Activated T-helper 2 cell treated with anti-CD3 and anti-CD28 coated beads, Interferon-gamma antibody, Interleukin-2, Interleukin-4, amounts not matched to agents 10 μg/mL and 5 μg/mL and 100 μg/mL, durations not matched to agents 14 hours and 24 hours and 36 hours (primary cell): ENCODE measurements around the gene ZNF221. TPM values are rescaled to one million over a fixed set of nuclear protein-coding genes. Genes with fewer than 3 reads are reported as not detected.
A peak's percentile ranks its signal among the peaks of the same experiment; 100 is the strongest.

Experiments
- DNase-seq: peaks from one replicate; pipeline ENCODE4 v3.0.0; 2021; ENCODE audit warnings: low spot score
- H3K27ac Mint-ChIP-seq: one replicate; pipeline ENCODE4 v1.8.0; 2021; ENCODE audit warnings: mixed read lengths
- H3K27me3 Mint-ChIP-seq: one replicate; pipeline ENCODE4 v1.8.0; 2021; ENCODE audit warnings: low read depth, mixed read lengths
- H3K36me3 Mint-ChIP-seq: one replicate; pipeline ENCODE4 v1.8.0; 2021; ENCODE audit warnings: low read depth, mixed read lengths
- H3K4me1 Mint-ChIP-seq: one replicate; pipeline ENCODE4 v1.8.0; 2021; ENCODE audit warnings: low read depth, mixed read lengths
- H3K4me3 Mint-ChIP-seq: one replicate; pipeline ENCODE4 v1.8.0; 2021; ENCODE audit warnings: low read depth, mild to moderate bottlenecking, moderate library complexity, mixed read lengths
- H3K9me3 Mint-ChIP-seq: one replicate; pipeline ENCODE4 v1.8.0; 2021; ENCODE audit warnings: mixed read lengths
- intact Hi-C: fragments of 100-400 bp; cut with micrococcal nuclease; formaldehyde crosslinking; loops from one replicate; pipeline ENCODE4 v1.15.1; 2023
- total RNA-seq: library from RNA; stranded (reverse); gene quantifications from 2 replicates; pipeline ENCODE4 v1.2.3, GENCODE V29; 2022

The ZNF221 gene
- total RNA-seq, 1 donor from 2014 or later: 1.4 TPM

- peak within 1 kb of the TSS; percentile 90 for H3K27ac Mint-ChIP-seq
These were observed 33.1 kb downstream of the ZNF221 start, which contains the start of gene ZNF155 for GRCh38 chr19:43983912-43984686. TSS of gene ZNF155 (plus strand) at chr19:43984188. CDS start at chr19:43988544, 4,356 bp downstream.

GRCh38 chr19:43984687-43985000 is 33.6 kb downstream of the ZNF221 start:
- intact Hi-C loops: loop anchor here (1.0 to 5.0 kb wide), 3 partner anchors 18 to 88 kb away; partner anchors contain the start of genes ZNF230, ZNF284 and ZNF45

More at GRCh38 chr19:43983912-43984686, 33.1 kb downstream of the ZNF221 start, which contains the start of gene ZNF155:
- H3K4me3 Mint-ChIP-seq: peak within 1 kb of the TSS; percentile 95
- H3K9me3 Mint-ChIP-seq: peaks cover 41% of the 10 kb centered on the region
- H3K4me1 Mint-ChIP-seq: peaks cover 9% of the 10 kb centered on the region
- DNase-seq: peak; percentile 59
- intact Hi-C loops: loop anchor here (1.0 to 5.0 kb wide), 3 partner anchors 18 to 88 kb away; partner anchors contain the start of genes ZNF230, ZNF284 and ZNF45
- H3K36me3 Mint-ChIP-seq: peaks cover 21% of the 10 kb centered on the region
- H3K27me3 Mint-ChIP-seq: no peaks in the 10 kb centered on the region

GRCh38 chr19:43997631-43998290 is 46.7 kb downstream of the ZNF221 start:
- intact Hi-C loops: no loop called here
- no peak overlapping the region for H3K4me3 Mint-ChIP-seq
- peaks cover 56% of the 10 kb centered on the region for H3K9me3 Mint-ChIP-seq
- H3K4me1 Mint-ChIP-seq: peaks cover 9% of the 10 kb centered on the region
- H3K36me3 Mint-ChIP-seq: peaks cover 63% of the 10 kb centered on the region
- no peak for DNase-seq
- H3K27ac Mint-ChIP-seq: no peak overlapping the region
- H3K27me3 Mint-ChIP-seq: no peaks in the 10 kb centered on the region

More at GRCh38 chr19:43984687-43985000, 33.6 kb downstream of the ZNF221 start:
- Mint-ChIP-seq H3K27ac (peak overlapping the region; percentile 68), H3K4me3 (peak overlapping the region; percentile 95), H3K9me3 (peaks cover 43% of the 10 kb centered on the region), H3K36me3 (peaks cover 26% of the 10 kb centered on the region), H3K27me3 (no peaks in the 10 kb centered on the region), H3K4me1 (peaks cover 9% of the 10 kb centered on the region)
- DNase-seq: no peak

- Mint-ChIP-seq H3K27ac (peak overlapping the region; percentile 97), H3K4me1 (peaks cover 15% of the 10 kb centered on the region), H3K9me3 (peaks cover 52% of the 10 kb centered on the region), H3K27me3 (no peaks in the 10 kb centered on the region), H3K4me3 (peak overlapping the region; percentile 100), H3K36me3 (peaks cover 43% of the 10 kb centered on the region)
- no peak for DNase-seq
- intact Hi-C loops: loop anchor here (1.0 to 10.0 kb wide), 9 partner anchors 18 to 211 kb away; partner anchors contain the start of genes ZNF155, ZNF222, ZNF224 and ZNF225
These were observed 51.2 kb downstream of the ZNF221 start for GRCh38 chr19:44002212-44002565.

- Mint-ChIP-seq H3K4me3 (peak within 1 kb of the TSS; percentile 100), H3K9me3 (peaks cover 53% of the 10 kb centered on the region), H3K36me3 (peaks cover 46% of the 10 kb centered on the region), H3K27ac (peak within 1 kb of the TSS; percentile 97), H3K4me1 (peaks cover 15% of the 10 kb centered on the region), H3K27me3 (no peaks in the 10 kb centered on the region)
- peak; percentile 81 for DNase-seq
- intact Hi-C loops: loop anchor here (1.0 to 10.0 kb wide), 9 partner anchors 19 to 210 kb away; partner anchors contain the start of genes ZNF155, ZNF222, ZNF224 and ZNF225
These were observed 51.8 kb downstream of the ZNF221 start, which contains the start of gene ZNF230 for GRCh38 chr19:44002566-44003460. TSS of gene ZNF230 (plus strand) at chr19:44002957. CDS start at chr19:44007079, 4,122 bp downstream.

GRCh38 chr19:44003461-44004009 is 52.5 kb downstream of the ZNF221 start:
- intact Hi-C loops: loop anchor here (2.0 to 10.0 kb wide), 4 partner anchors 47 to 161 kb away; partner anchors contain the start of genes ZNF224, ZNF226 and ZNF284
- H3K4me3 Mint-ChIP-seq: peak overlapping the region; percentile 100
- peaks cover 47% of the 10 kb centered on the region for H3K36me3 Mint-ChIP-seq
- peaks cover 53% of the 10 kb centered on the region for H3K9me3 Mint-ChIP-seq
- H3K27me3 Mint-ChIP-seq: no peaks in the 10 kb centered on the region
- H3K27ac Mint-ChIP-seq: peak overlapping the region; percentile 97
- DNase-seq: no peak
- peaks cover 15% of the 10 kb centered on the region for H3K4me1 Mint-ChIP-seq

GRCh38 chr19:44005973-44006372 is 54.9 kb downstream of the ZNF221 start:
- H3K4me1 Mint-ChIP-seq: peaks cover 15% of the 10 kb centered on the region
- no peak overlapping the region for H3K4me3 Mint-ChIP-seq
- peaks cover 57% of the 10 kb centered on the region for H3K9me3 Mint-ChIP-seq
- DNase-seq: no peak
- H3K36me3 Mint-ChIP-seq: peaks cover 68% of the 10 kb centered on the region
- intact Hi-C loops: loop anchor here (10.0 kb wide), 1 partner anchor 159 kb away; the partner anchor contains the start of gene ZNF226
- H3K27ac Mint-ChIP-seq: no peak overlapping the region
- no peaks in the 10 kb centered on the region for H3K27me3 Mint-ChIP-seq

- H3K27me3 Mint-ChIP-seq: no peaks in the 10 kb centered on the region
- H3K4me1 Mint-ChIP-seq: peaks cover 8% of the 10 kb centered on the region
- H3K36me3 Mint-ChIP-seq: peaks cover 73% of the 10 kb centered on the region
- no peak for DNase-seq
- H3K27ac Mint-ChIP-seq: no peak overlapping the region
- no peak overlapping the region for H3K4me3 Mint-ChIP-seq
- peaks cover 62% of the 10 kb centered on the region for H3K9me3 Mint-ChIP-seq
- intact Hi-C loops: loop anchor here (10.0 kb wide), 1 partner anchor 157 kb away; the partner anchor contains the start of gene ZNF226
These were observed 56.4 kb downstream of the ZNF221 start for GRCh38 chr19:44007473-44007872.

- intact Hi-C loops: no loop called here
- Mint-ChIP-seq H3K4me3 (no peak overlapping the region), H3K9me3 (peaks cover 87% of the 10 kb centered on the region), H3K36me3 (peaks cover 73% of the 10 kb centered on the region), H3K27me3 (no peaks in the 10 kb centered on the region), H3K27ac (no peak overlapping the region), H3K4me1 (no peaks in the 10 kb centered on the region)
- no peak for DNase-seq
These were observed 59.4 kb downstream of the ZNF221 start for GRCh38 chr19:44010468-44010867.
